ENCODE measurements around the gene MGMT. TPM values are rescaled to one million over a fixed set of nuclear protein-coding genes. Genes with fewer than 3 reads are reported as not detected.

The MGMT gene
- total and polyA plus RNA-seq, 9 of the 15 experiments (the other 6 are each of a cell fraction or from before 2014, with no cell fraction given), result 0.03 to 0.29 (median 0.11) TPM; not detected in 4

- CTCF ChIA-PET (ENCODE audit: low intra/inter-chr PET ratio), result no interaction called here
- WGBS (ENCODE audit: insufficient coverage, low coverage, missing lambda C conversion rate), result 1% methylated on average over 10 of the region's 12 CpGs
- ATAC-seq, result no peak
These were observed 146.4 kb downstream of the MGMT start for GRCh38 chr10:129613377-129613980.

More at GRCh38 chr10:129613377-129613980, 146.4 kb downstream of the MGMT start:
- Histone ChIP-seq H3K79me2 (ENCODE audit: control insufficient read depth, insufficient read depth, low read length) (no peaks in the 10 kb centered on the region), H4K20me1 (replicated peaks; ENCODE audit: control insufficient read depth, insufficient read depth, low read length) (no peaks in the 10 kb centered on the region), H3K4me3 (no peak overlapping the region), H3K9me3 (replicated peaks; ENCODE audit: control insufficient read depth, insufficient read depth, low read depth, low read length) (no peaks in the 10 kb centered on the region), H3K9ac (ENCODE audit: insufficient read depth in 1 of 2, low read depth in 2 of 2, low read length in 2 of 2) (no peak overlapping the region), H3K27me3 (ENCODE audit: control insufficient read depth in 2 of 2, insufficient read depth in 2 of 2, low read length in 2 of 2) (peaks cover 0 to 12% of the 10 kb centered on the region in 2 experiments; a peak in 1 of 5 replicates), H3K36me3 (ENCODE audit: control insufficient read depth, insufficient read depth, low read length) (no peaks in the 10 kb centered on the region), H3K9me1 (ENCODE audit: control insufficient read depth, insufficient read depth, low read length) (no peaks in the 10 kb centered on the region), H3K4me1 (replicated peaks in 1 of 2; ENCODE audit: control insufficient read depth in 2 of 2, insufficient read depth in 2 of 2, low read length in 2 of 2) (no peaks in the 10 kb centered on the region), H3K27ac (ENCODE audit: extremely low read depth, low read depth, low read length) (no peak overlapping the region), H3K4me2 (ENCODE audit: insufficient read depth, low read length) (no peak overlapping the region), H2AFZ (ENCODE audit: low read depth, low read length) (no peak overlapping the region)
- BruUV-seq (replicated peaks), result no TSS peak
- TF ChIP-seq NR4A1 (CRISPR knock-in tag; IDR thresholded peaks at IDR 0.05), result no peak
- TF ChIP-seq NR4A1 (tag; IDR thresholded peaks at IDR 0.05), result no peak
- TF ChIP-seq CREB5 (CRISPR knock-in tag; IDR thresholded peaks at IDR 0.05), result no peak
- TF ChIP-seq TBP (optimal IDR thresholded peaks at IDR 0.05; ENCODE audit: low read depth, low read length), result no peak
- TF ChIP-seq ZNF785 (CRISPR knock-in tag; IDR thresholded peaks at IDR 0.05), result no peak
- TF ChIP-seq, protein P1, sequence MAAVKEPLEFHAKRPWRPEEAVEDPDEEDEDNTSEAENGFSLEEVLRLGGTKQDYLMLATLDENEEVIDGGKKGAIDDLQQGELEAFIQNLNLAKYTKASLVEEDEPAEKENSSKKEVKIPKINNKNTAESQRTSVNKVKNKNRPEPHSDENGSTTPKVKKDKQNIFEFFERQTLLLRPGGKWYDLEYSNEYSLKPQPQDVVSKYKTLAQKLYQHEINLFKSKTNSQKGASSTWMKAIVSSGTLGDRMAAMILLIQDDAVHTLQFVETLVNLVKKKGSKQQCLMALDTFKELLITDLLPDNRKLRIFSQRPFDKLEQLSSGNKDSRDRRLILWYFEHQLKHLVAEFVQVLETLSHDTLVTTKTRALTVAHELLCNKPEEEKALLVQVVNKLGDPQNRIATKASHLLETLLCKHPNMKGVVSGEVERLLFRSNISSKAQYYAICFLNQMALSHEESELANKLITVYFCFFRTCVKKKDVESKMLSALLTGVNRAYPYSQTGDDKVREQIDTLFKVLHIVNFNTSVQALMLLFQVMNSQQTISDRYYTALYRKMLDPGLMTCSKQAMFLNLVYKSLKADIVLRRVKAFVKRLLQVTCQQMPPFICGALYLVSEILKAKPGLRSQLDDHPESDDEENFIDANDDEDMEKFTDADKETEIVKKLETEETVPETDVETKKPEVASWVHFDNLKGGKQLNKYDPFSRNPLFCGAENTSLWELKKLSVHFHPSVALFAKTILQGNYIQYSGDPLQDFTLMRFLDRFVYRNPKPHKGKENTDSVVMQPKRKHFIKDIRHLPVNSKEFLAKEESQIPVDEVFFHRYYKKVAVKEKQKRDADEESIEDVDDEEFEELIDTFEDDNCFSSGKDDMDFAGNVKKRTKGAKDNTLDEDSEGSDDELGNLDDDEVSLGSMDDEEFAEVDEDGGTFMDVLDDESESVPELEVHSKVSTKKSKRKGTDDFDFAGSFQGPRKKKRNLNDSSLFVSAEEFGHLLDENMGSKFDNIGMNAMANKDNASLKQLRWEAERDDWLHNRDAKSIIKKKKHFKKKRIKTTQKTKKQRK (IDR thresholded peaks at IDR 0.05; ENCODE audit: borderline replicate concordance, low read depth, low read length), result no peak
- TF ChIP-seq ZNF263 (CRISPR knock-in tag; IDR thresholded peaks at IDR 0.05; ENCODE audit: borderline replicate concordance), result no peak
- TF ChIP-seq CBX3 (IDR thresholded peaks at IDR 0.05; ENCODE audit: borderline replicate concordance in 1 of 2, low read length in 2 of 2), result no peak
- no peak for TF ChIP-seq TCFL5 (CRISPR knock-in tag; conservative IDR thresholded peaks at IDR 0.05)
- no peak for TF ChIP-seq LEF1 (IDR thresholded peaks at IDR 0.05)
- TF ChIP-seq, protein P2, sequence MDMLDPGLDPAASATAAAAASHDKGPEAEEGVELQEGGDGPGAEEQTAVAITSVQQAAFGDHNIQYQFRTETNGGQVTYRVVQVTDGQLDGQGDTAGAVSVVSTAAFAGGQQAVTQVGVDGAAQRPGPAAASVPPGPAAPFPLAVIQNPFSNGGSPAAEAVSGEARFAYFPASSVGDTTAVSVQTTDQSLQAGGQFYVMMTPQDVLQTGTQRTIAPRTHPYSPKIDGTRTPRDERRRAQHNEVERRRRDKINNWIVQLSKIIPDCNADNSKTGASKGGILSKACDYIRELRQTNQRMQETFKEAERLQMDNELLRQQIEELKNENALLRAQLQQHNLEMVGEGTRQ (CRISPR knock-in tag; IDR thresholded peaks at IDR 0.05), result no peak
- no peak for FAIRE-seq
- intact Hi-C loops (cut with micrococcal nuclease), result no loop called here
- POLR2A ChIA-PET, result no interaction called here
- in situ Hi-C loops (cut with MboI), result no loop called here
- DNase-seq (ENCODE audit: extremely low read depth in 1 of 4, low spot score in 3 of 4), result no peak

Measured in K562 (cell line).